ENCODE measurements around the gene AUTS2. TPM values are rescaled to one million over a fixed set of nuclear protein-coding genes. Genes with fewer than 3 reads are reported as not detected.

AUTS2 gene
- polyA plus RNA-seq, 1 donor from 2014 or later: 97.3 TPM

GRCh38 chr7:70590126-70590854 is 992.0 kb downstream of the AUTS2 start:
- Histone ChIP-seq H3F3A (ENCODE audit: insufficient read depth, low read length, poor library complexity, severe bottlenecking) (no peaks in the 10 kb centered on the region), H3K9ac (ENCODE audit: low read length) (no peak overlapping the region), H3K4me2 (ENCODE audit: low read length) (no peak overlapping the region), H3K79me2 (replicated peaks; ENCODE audit: insufficient read depth, low read length) (peaks cover 36% of the 10 kb centered on the region), H3K36me3 (ENCODE audit: insufficient read depth, low read length) (no peaks in the 10 kb centered on the region), H3K9me3 (ENCODE audit: low read length) (no peaks in the 10 kb centered on the region), H3K9me2 (ENCODE audit: insufficient read depth, low read length) (no peaks in the 10 kb centered on the region), H3K27ac (ENCODE audit: low read length) (no peak overlapping the region), H4K20me1 (ENCODE audit: insufficient read depth) (no peaks in the 10 kb centered on the region), H3K4me3 (ENCODE audit: low read length) (no peak overlapping the region), H2AFZ (ENCODE audit: low read depth, low read length) (no peak overlapping the region), H3K27me3 (ENCODE audit: insufficient read depth, low read depth, low read length) (no peaks in the 10 kb centered on the region)
- TF ChIP-seq POLR2AphosphoS5 (IDR thresholded peaks at IDR 0.05) (no peak), SMC3 (conservative IDR thresholded peaks at IDR 0.05; ENCODE audit: poor library complexity) (no peak), TAF1 (IDR thresholded peaks at IDR 0.05; ENCODE audit: low read depth) (no peak), MXI1 (conservative IDR thresholded peaks at IDR 0.05; ENCODE audit: poor library complexity, severe bottlenecking) (no peak)

DNA sequence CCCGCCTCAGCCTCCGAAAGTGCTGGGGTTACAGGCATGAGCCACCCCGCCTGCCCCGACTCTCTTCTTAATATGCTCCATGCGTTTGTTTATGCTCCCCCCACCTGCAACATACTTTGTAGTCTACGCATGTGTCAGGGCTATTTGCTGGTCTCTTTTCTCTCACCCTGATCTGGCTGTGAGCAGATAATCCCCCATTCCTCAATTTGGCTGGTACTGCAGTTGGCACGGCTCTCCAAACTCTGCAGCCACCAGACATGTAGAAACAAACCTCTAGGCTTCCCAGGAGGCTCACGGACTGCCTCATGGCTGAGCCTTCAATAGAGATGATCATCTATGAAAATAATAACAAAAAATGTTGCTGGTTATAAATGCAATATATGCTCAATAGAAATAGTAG is 993.4 kb downstream of the AUTS2 start:
- peaks cover 41% of the 10 kb centered on the region for H3K79me2 ChIP-seq (replicated peaks; ENCODE audit: insufficient read depth, low read length)
- H4K20me1 ChIP-seq (ENCODE audit: insufficient read depth): no peaks in the 10 kb centered on the region
- no peaks in the 10 kb centered on the region for H3K27me3 ChIP-seq (ENCODE audit: insufficient read depth, low read depth, low read length)
- no peaks in the 10 kb centered on the region for H3K9me3 ChIP-seq (ENCODE audit: low read length)
- no peak overlapping the region for H3K27ac ChIP-seq (ENCODE audit: low read length)
- no peak overlapping the region for H3K4me3 ChIP-seq (ENCODE audit: low read length)
- H3K9me2 ChIP-seq (ENCODE audit: insufficient read depth, low read length): no peaks in the 10 kb centered on the region
- H3K4me2 ChIP-seq (ENCODE audit: low read length): no peak overlapping the region
- H3K36me3 ChIP-seq (ENCODE audit: insufficient read depth, low read length): no peaks in the 10 kb centered on the region
- H3K9ac ChIP-seq (ENCODE audit: low read length): no peak overlapping the region
- TF ChIP-seq SMC3 (conservative IDR thresholded peaks at IDR 0.05; ENCODE audit: poor library complexity) (no peak), POLR2AphosphoS5 (IDR thresholded peaks at IDR 0.05) (no peak), EP300 (conservative IDR thresholded peaks at IDR 0.05; ENCODE audit: poor library complexity, severe bottlenecking) (no peak), TAF1 (IDR thresholded peaks at IDR 0.05; ENCODE audit: low read depth) (no peak), MXI1 (conservative IDR thresholded peaks at IDR 0.05; ENCODE audit: poor library complexity, severe bottlenecking) (no peak), RAD21 (conservative IDR thresholded peaks at IDR 0.05) (no peak), EZH2 (IDR thresholded peaks at IDR 0.05; ENCODE audit: borderline replicate concordance, insufficient read depth, low read length, poor library complexity, severe bottlenecking) (no peak)
- TF ChIP-seq, protein P1, sequence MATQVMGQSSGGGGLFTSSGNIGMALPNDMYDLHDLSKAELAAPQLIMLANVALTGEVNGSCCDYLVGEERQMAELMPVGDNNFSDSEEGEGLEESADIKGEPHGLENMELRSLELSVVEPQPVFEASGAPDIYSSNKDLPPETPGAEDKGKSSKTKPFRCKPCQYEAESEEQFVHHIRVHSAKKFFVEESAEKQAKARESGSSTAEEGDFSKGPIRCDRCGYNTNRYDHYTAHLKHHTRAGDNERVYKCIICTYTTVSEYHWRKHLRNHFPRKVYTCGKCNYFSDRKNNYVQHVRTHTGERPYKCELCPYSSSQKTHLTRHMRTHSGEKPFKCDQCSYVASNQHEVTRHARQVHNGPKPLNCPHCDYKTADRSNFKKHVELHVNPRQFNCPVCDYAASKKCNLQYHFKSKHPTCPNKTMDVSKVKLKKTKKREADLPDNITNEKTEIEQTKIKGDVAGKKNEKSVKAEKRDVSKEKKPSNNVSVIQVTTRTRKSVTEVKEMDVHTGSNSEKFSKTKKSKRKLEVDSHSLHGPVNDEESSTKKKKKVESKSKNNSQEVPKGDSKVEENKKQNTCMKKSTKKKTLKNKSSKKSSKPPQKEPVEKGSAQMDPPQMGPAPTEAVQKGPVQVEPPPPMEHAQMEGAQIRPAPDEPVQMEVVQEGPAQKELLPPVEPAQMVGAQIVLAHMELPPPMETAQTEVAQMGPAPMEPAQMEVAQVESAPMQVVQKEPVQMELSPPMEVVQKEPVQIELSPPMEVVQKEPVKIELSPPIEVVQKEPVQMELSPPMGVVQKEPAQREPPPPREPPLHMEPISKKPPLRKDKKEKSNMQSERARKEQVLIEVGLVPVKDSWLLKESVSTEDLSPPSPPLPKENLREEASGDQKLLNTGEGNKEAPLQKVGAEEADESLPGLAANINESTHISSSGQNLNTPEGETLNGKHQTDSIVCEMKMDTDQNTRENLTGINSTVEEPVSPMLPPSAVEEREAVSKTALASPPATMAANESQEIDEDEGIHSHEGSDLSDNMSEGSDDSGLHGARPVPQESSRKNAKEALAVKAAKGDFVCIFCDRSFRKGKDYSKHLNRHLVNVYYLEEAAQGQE (IDR thresholded peaks at IDR 0.05; ENCODE audit: borderline replicate concordance): no peak
- TF ChIP-seq, protein P2, sequence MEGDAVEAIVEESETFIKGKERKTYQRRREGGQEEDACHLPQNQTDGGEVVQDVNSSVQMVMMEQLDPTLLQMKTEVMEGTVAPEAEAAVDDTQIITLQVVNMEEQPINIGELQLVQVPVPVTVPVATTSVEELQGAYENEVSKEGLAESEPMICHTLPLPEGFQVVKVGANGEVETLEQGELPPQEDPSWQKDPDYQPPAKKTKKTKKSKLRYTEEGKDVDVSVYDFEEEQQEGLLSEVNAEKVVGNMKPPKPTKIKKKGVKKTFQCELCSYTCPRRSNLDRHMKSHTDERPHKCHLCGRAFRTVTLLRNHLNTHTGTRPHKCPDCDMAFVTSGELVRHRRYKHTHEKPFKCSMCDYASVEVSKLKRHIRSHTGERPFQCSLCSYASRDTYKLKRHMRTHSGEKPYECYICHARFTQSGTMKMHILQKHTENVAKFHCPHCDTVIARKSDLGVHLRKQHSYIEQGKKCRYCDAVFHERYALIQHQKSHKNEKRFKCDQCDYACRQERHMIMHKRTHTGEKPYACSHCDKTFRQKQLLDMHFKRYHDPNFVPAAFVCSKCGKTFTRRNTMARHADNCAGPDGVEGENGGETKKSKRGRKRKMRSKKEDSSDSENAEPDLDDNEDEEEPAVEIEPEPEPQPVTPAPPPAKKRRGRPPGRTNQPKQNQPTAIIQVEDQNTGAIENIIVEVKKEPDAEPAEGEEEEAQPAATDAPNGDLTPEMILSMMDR (IDR thresholded peaks at IDR 0.05; ENCODE audit: poor library complexity, severe bottlenecking): no peak
- no peak overlapping the region for H2AFZ ChIP-seq (ENCODE audit: low read depth, low read length)
- no peaks in the 10 kb centered on the region for H3F3A ChIP-seq (ENCODE audit: insufficient read depth, low read length, poor library complexity, severe bottlenecking)
